Glutamatergic neuron (in vitro differentiated cells): ENCODE data around the gene ZYG11A. TPM values are rescaled to one million over a fixed set of nuclear protein-coding genes. Genes with fewer than 3 reads are reported as not detected.

Experiments used
- DNase-seq: peaks from one replicate; pipeline ENCODE4 v3.0.0; 2022
- H3K27ac Mint-ChIP-seq: one replicate; pipeline ENCODE4 v1.8.0; 2020; ENCODE audit warnings: mild to moderate bottlenecking, mixed read lengths, inconsistent platforms; ENCODE audit not compliant: unreplicated experiment
- H3K27me3 Mint-ChIP-seq: one replicate; pipeline ENCODE4 v1.8.0; 2020; ENCODE audit warnings: mild to moderate bottlenecking, moderate library complexity, mixed read lengths, inconsistent platforms; ENCODE audit not compliant: unreplicated experiment
- H3K36me3 Mint-ChIP-seq: one replicate; pipeline ENCODE4 v1.8.0; 2020; ENCODE audit warnings: mild to moderate bottlenecking, mixed read lengths, inconsistent platforms; ENCODE audit not compliant: unreplicated experiment
- H3K4me1 Mint-ChIP-seq: one replicate; pipeline ENCODE4 v1.8.0; 2020; ENCODE audit warnings: mild to moderate bottlenecking, low read depth, mixed read lengths, inconsistent platforms; ENCODE audit not compliant: unreplicated experiment
- H3K4me3 Mint-ChIP-seq: one replicate; pipeline ENCODE4 v1.8.0; 2020; ENCODE audit warnings: mild to moderate bottlenecking, mixed read lengths, inconsistent platforms; ENCODE audit not compliant: unreplicated experiment
- H3K9me3 Mint-ChIP-seq: one replicate; pipeline ENCODE4 v1.8.0; 2020; ENCODE audit warnings: mild to moderate bottlenecking, moderate library complexity, mixed read lengths, inconsistent platforms; ENCODE audit not compliant: unreplicated experiment
- CTCF ChIP-seq: fragments of 200-600 bp; sonication (generic); IDR thresholded peaks from one replicate; pipeline ENCODE4 v1.5.0; 2021; ENCODE audit not compliant: partially characterized antibody, unreplicated experiment
- total RNA-seq: library from RNA; stranded (reverse); fragmentation: NEBNext Ultra II Directional; extraction: Animal tissue kit (Norgen Biotek cat#: 25700); gene quantifications from one replicate; pipeline ENCODE4 v1.2.1, GENCODE V29; 2021; ENCODE audit not compliant: unreplicated experiment

ZYG11A gene
- total RNA-seq, 1 donor from 2014 or later, result 0.59 TPM

- peaks cover 14% of the 10 kb centered on the region for H3K36me3 Mint-ChIP-seq
- TF ChIP-seq CTCF, result no peak
- H3K27me3 Mint-ChIP-seq, result peaks cover 4% of the 10 kb centered on the region
- no peaks in the 10 kb centered on the region for H3K9me3 Mint-ChIP-seq
- DNase-seq, result no peak
- H3K4me3 Mint-ChIP-seq, result no peak overlapping the region
- H3K4me1 Mint-ChIP-seq, result peaks cover 2% of the 10 kb centered on the region
- H3K27ac Mint-ChIP-seq, result no peak overlapping the region
Observed at GRCh38 chr1:52917581-52917980, 75.0 kb downstream of the ZYG11A start.

GRCh38 chr1:52918201-52918600 is 75.6 kb downstream of the ZYG11A start:
- H3K4me1 Mint-ChIP-seq, result peaks cover 1% of the 10 kb centered on the region

GRCh38 chr1:52919051-52919722 is 76.6 kb downstream of the ZYG11A start:
- Mint-ChIP-seq H3K36me3 (peaks cover 14% of the 10 kb centered on the region), H3K27me3 (peaks cover 4% of the 10 kb centered on the region), H3K27ac (no peak overlapping the region), H3K9me3 (no peaks in the 10 kb centered on the region), H3K4me1 (no peaks in the 10 kb centered on the region), H3K4me3 (no peak overlapping the region)
- no peak for TF ChIP-seq CTCF
- no peak for DNase-seq

More at GRCh38 chr1:52918201-52918600, 75.6 kb downstream of the ZYG11A start:
- no peak overlapping the region for H3K4me3 Mint-ChIP-seq
- peaks cover 14% of the 10 kb centered on the region for H3K36me3 Mint-ChIP-seq
- no peak for TF ChIP-seq CTCF
- H3K27ac Mint-ChIP-seq, result no peak overlapping the region
- no peak for DNase-seq
- H3K9me3 Mint-ChIP-seq, result no peaks in the 10 kb centered on the region
- peaks cover 4% of the 10 kb centered on the region for H3K27me3 Mint-ChIP-seq

GRCh38 chr1:52919723-52920483 is 77.3 kb downstream of the ZYG11A start:
- H3K27me3 Mint-ChIP-seq, result peaks cover 6% of the 10 kb centered on the region
- no peaks in the 10 kb centered on the region for H3K4me1 Mint-ChIP-seq
- peaks cover 14% of the 10 kb centered on the region for H3K36me3 Mint-ChIP-seq
- DNase-seq, result no peak
- H3K4me3 Mint-ChIP-seq, result no peak overlapping the region
- H3K9me3 Mint-ChIP-seq, result no peaks in the 10 kb centered on the region
- no peak overlapping the region for H3K27ac Mint-ChIP-seq
- TF ChIP-seq CTCF, result no peak

GRCh38 chr1:52920791-52921291 is 78.3 kb downstream of the ZYG11A start:
- Mint-ChIP-seq H3K9me3 (no peaks in the 10 kb centered on the region), H3K4me1 (no peaks in the 10 kb centered on the region), H3K27ac (no peak overlapping the region), H3K27me3 (peaks cover 6% of the 10 kb centered on the region), H3K36me3 (peaks cover 14% of the 10 kb centered on the region), H3K4me3 (peak overlapping the region; percentile 31)
- DNase-seq, result no peak
- TF ChIP-seq CTCF, result no peak
